K562 (cell line): ENCODE data around the gene KRT8. TPM values are rescaled to one million over a fixed set of nuclear protein-coding genes. Genes with fewer than 3 reads are reported as not detected.

Experiments used
- ATAC-seq: fragments of 200-7000 bp; cut with Tn5 transposase; 3 replicates; pipeline ENCODE4 v1.9.1; 2020; ENCODE audit warnings: moderate library complexity
- BruUV-seq: library from RNA; stranded (reverse); fragments of 400-500 nt; replicated peaks from 2 replicates; lab custom pipeline; 2021; lab: Mats Ljungman, UMichigan
- CTCF ChIA-PET: fragments of 300-600 bp; formaldehyde crosslinking; extraction: SDS; loops from one replicate; lab custom pipeline; 2021; ENCODE audit warnings: low intra/inter-chr PET ratio; lab: Yijun Ruan, JAX
- POLR2A ChIA-PET: fragments of 300-600, 350-650 bp; sonication (Branson Sonifier 250); formaldehyde crosslinking; extraction: SDS; loops from one replicate; lab custom pipeline; 2021; ENCODE audit warnings: antibody characterized with exemption, inconsistent platforms; lab: Yijun Ruan, JAX
- DNase-seq, 4 experiments: peaks; one replicate each; pipeline versions ENCODE4 v3.0.0 to v3.0.0-alpha.2; 2011 to 2018; ENCODE audit warnings: low spot score in 3 of 4, mixed read lengths in 3 of 4; ENCODE audit errors: extremely low read depth in 1 of 4
- FAIRE-seq: peaks from 2 replicates; lab custom pipeline; 2011; peaks lifted over from hg19 to GRCh38; lab: Jason Lieb, UNC
- H2AFZ ChIP-seq: 2 replicates; pipeline ENCODE4 v1.6.0; 2011; ENCODE audit warnings: low read depth, low read length, control low read depth, inconsistent platforms
- H3K27ac ChIP-seq: fragments of 200-600 bp; 3 replicates; pipeline ENCODE4 v1.8.0; 2011; ENCODE audit warnings: low read depth, mild to moderate bottlenecking, control low read depth, inconsistent platforms, low read length, moderate library complexity, mixed read lengths; ENCODE audit errors: extremely low read depth
- H3K27me3 ChIP-seq, 2 experiments: fragments of 300-600 bp in 1 of 2; 2 replicates in 1 of 2; 3 replicates in 1 of 2; pipeline versions ENCODE4 v1.6.0 to v1.8.0; 2011; ENCODE audit warnings: inconsistent platforms in 2 of 2, low read length in 2 of 2, mild to moderate bottlenecking in 1 of 2, mixed read lengths in 1 of 2, moderate library complexity in 1 of 2; ENCODE audit not compliant: control insufficient read depth in 2 of 2, insufficient read depth in 2 of 2
- H3K36me3 ChIP-seq: fragments of 300-600 bp; 3 replicates; pipeline ENCODE4 v1.8.0; 2011; ENCODE audit warnings: mild to moderate bottlenecking, low read length, inconsistent platforms; ENCODE audit not compliant: control insufficient read depth, insufficient read depth
- H3K4me1 ChIP-seq, 2 experiments: fragments of 200-600 bp in 1 of 2; replicated peaks in 1 of 2; 2 replicates in 1 of 2; 3 replicates in 1 of 2; pipeline versions ENCODE4 v1.5.1 to v1.8.0; 2011; ENCODE audit warnings: inconsistent platforms in 2 of 2, low read length in 2 of 2, mild to moderate bottlenecking in 1 of 2, mixed read lengths in 1 of 2, moderate library complexity in 1 of 2; ENCODE audit not compliant: control insufficient read depth in 2 of 2, insufficient read depth in 2 of 2
- H3K4me2 ChIP-seq: 2 replicates; pipeline ENCODE4 v1.6.1; 2011; ENCODE audit warnings: low read length, control low read depth, inconsistent platforms, mixed read lengths; ENCODE audit not compliant: insufficient read depth
- H3K4me3 ChIP-seq: fragments of 200-600 bp; sonication (generic), shearing (Covaris generic); 2 replicates; pipeline ENCODE4 v1.5.1; 2016; ENCODE audit warnings: control low read depth, inconsistent platforms
- H3K79me2 ChIP-seq: fragments of 200-600 bp; 3 replicates; pipeline ENCODE4 v1.8.0; 2011; ENCODE audit warnings: low read length, inconsistent platforms; ENCODE audit not compliant: control insufficient read depth, insufficient read depth
- H3K9ac ChIP-seq, 2 experiments: 2 replicates each; pipeline versions ENCODE4 v1.6.0 to v1.6.1; 2011; ENCODE audit warnings: low read depth in 2 of 2, low read length in 2 of 2, control low read depth in 1 of 2, inconsistent platforms in 1 of 2, mild to moderate bottlenecking in 1 of 2, mixed read lengths in 1 of 2; ENCODE audit not compliant: insufficient read depth in 1 of 2
- H3K9me1 ChIP-seq: one replicate; pipeline ENCODE4 v1.6.0; 2011; ENCODE audit warnings: inconsistent platforms, mild to moderate bottlenecking, low read length, moderate library complexity; ENCODE audit not compliant: control insufficient read depth, insufficient read depth
- H3K9me3 ChIP-seq: replicated peaks from 2 replicates; pipeline ENCODE4 v1.5.1; 2011; ENCODE audit warnings: low read depth, low read length, inconsistent platforms; ENCODE audit not compliant: control insufficient read depth, insufficient read depth
- H4K20me1 ChIP-seq: replicated peaks from 2 replicates; pipeline ENCODE4 v1.6.1; 2011; ENCODE audit warnings: low read length, inconsistent platforms, mixed read lengths; ENCODE audit not compliant: control insufficient read depth, insufficient read depth
- HDAC2 ChIP-seq: fragments of 450-650 bp; IDR thresholded peaks from 2 replicates; pipeline ENCODE4 v1.6.1; 2016; ENCODE audit warnings: mild to moderate bottlenecking
- KLF1 ChIP-seq: fragments of 450-650 bp; IDR thresholded peaks from 2 replicates; pipeline ENCODE4 v1.6.1; 2016; ENCODE audit warnings: missing genetic modification characterization, missing compliant biosample characterization
- NBN ChIP-seq: fragments of 450-650 bp; IDR thresholded peaks from 2 replicates; pipeline ENCODE4 v1.6.1; 2016; ENCODE audit warnings: low read depth, mild to moderate bottlenecking
- NFXL1 ChIP-seq: fragments of 450-650 bp; formaldehyde crosslinking; IDR thresholded peaks from 2 replicates; pipeline ENCODE4 v1.4.0; 2021; ENCODE audit warnings: mild to moderate bottlenecking
- REST ChIP-seq, 2 experiments: fragments of 450-650 bp; formaldehyde crosslinking in 1 of 2; IDR thresholded peaks; 2 replicates each; pipeline versions ENCODE4 v1.4.0 to v1.6.1; 2014 to 2020; ENCODE audit warnings: mild to moderate bottlenecking in 2 of 2, borderline replicate concordance in 1 of 2, low read depth in 1 of 2
- SMC3 ChIP-seq: conservative IDR thresholded peaks from 2 replicates; pipeline ENCODE4 v1.6.1; 2011; ENCODE audit warnings: low read depth, low read length, improper control_type of control experiment; ENCODE audit not compliant: insufficient read depth
- TAF1 ChIP-seq: IDR thresholded peaks from 2 replicates; pipeline ENCODE4 v1.6.1; 2011; ENCODE audit warnings: mild to moderate bottlenecking, low read length, moderate library complexity; ENCODE audit not compliant: insufficient read depth, control insufficient read depth, severe bottlenecking; ENCODE audit errors: extremely low read depth
- ZNF274 ChIP-seq: IDR thresholded peaks from 2 replicates; pipeline ENCODE4 v1.6.1; 2011; ENCODE audit warnings: low read depth, mild to moderate bottlenecking, low read length, moderate library complexity, borderline replicate concordance
- ZNF740 ChIP-seq, 3 experiments: fragments of 200-800 bp in 1 of 3; sonication (Bioruptor generic) in 1 of 3; sonication (generic) in 1 of 3; formaldehyde crosslinking in 1 of 3; IDR thresholded peaks; 2 replicates each; pipeline versions ENCODE4 v1.6.1 to v1.8.0; 2016 to 2022; ENCODE audit warnings: mild to moderate bottlenecking in 2 of 3, missing compliant biosample characterization in 2 of 3, missing genetic modification characterization in 2 of 3, missing genetic modification reagents in 1 of 3
- ZNF766 ChIP-seq: fragments of 200-800 bp; sonication (Bioruptor generic); conservative IDR thresholded peaks from 2 replicates; pipeline ENCODE4 v1.6.1; 2016; ENCODE audit warnings: missing genetic modification characterization, missing compliant biosample characterization
- WGBS: fragments of 100-300 bp; shearing (Covaris generic); methylation state at CpG from one replicate; pipeline ENCODE4 v1.1.6; 2016; ENCODE audit warnings: low coverage, mixed read lengths; ENCODE audit not compliant: insufficient coverage; ENCODE audit errors: missing lambda C conversion rate; 5-methylcytosine and 5-hydroxymethylcytosine counted together
- in situ Hi-C: fragments of 300-500 bp; cut with MboI; formaldehyde crosslinking; loops from 4 replicates; pipeline ENCODE4 v1.15.0; 2018; ENCODE audit warnings: inconsistent platforms, mixed read lengths
- intact Hi-C: fragments of 100-400 bp; cut with micrococcal nuclease; formaldehyde crosslinking; loops from 2 replicates; pipeline ENCODE4 v1.14.2; 2022
- polyA plus RNA-seq, 8 experiments: library from polyadenylated mRNA; depleted of rRNA in 4 of 8; stranded (reverse) in 5 of 8; unstranded in 3 of 8; fragments of >200 nt; fragmentation: Nextera tagmentation in 2 of 8; fragmentation: Illumina TruSeq in 1 of 8; extraction: Ambion mirVana in 2 of 8; extraction: Trizol in 1 of 8; gene quantifications; 2 replicates each; pipeline versions ENCODE4 v1.2.1 to v1.2.3, GENCODE V29; 2011 to 2014; ENCODE audit warnings: inconsistent platforms in 1 of 8, missing spikeins in 1 of 8
- total RNA-seq, 7 experiments: library from RNA; depleted of rRNA in 6 of 7; stranded (reverse); fragments of >200 nt in 6 of 7; fragmentation: Illumina TruSeq in 2 of 7; extraction: Trizol in 2 of 7; gene quantifications; 2 replicates each; pipeline versions ENCODE4 v1.2.1 to v1.2.3, GENCODE V29; 2011 to 2021; ENCODE audit warnings: low replicate concordance in 1 of 7

Gene KRT8
- total and polyA plus RNA-seq, 9 of the 15 experiments (the other 6 are each of a cell fraction or from before 2014, with no cell fraction given), result 41.5 to 661 (median 260) TPM

GRCh38 chr12:52865090-52865944, 39.6 kb downstream of the KRT8 start:
- no peak overlapping the region; the same call in 1 of the 2 replicates for H3K4me2 ChIP-seq
- intact Hi-C loops (no loop called here), in situ Hi-C loops (loop anchor here (5.0 kb wide), 1 partner anchor 283 kb away; no protein-coding TSS in a partner anchor)
- ATAC-seq (peak; percentile 86), FAIRE-seq (peak; percentile 83), DNase-seq (peak; percentile 72 to 75 (median 74))
- POLR2A ChIA-PET, result interaction anchor here (0.6 to 1.2 kb wide), 5 partner anchors 9 to 488 kb away, joined by 3 to 5 read pairs (median 3); no protein-coding TSS in a partner anchor
- peak overlapping the region in 1 of 2 experiments; percentile 30; a peak in 1 of 4 replicates for H3K9ac ChIP-seq
- H3K4me3 ChIP-seq, result no peak overlapping the region
- BruUV-seq, result no TSS peak
- H2AFZ ChIP-seq, result no peak overlapping the region
- no peaks in the 10 kb centered on the region for H3K79me2 ChIP-seq
- H4K20me1 ChIP-seq, result no peaks in the 10 kb centered on the region; the same call in 1 of the 2 replicates
- CTCF ChIA-PET, result interaction anchor here (1.0 to 1.3 kb wide), 3 partner anchors 280 to 709 kb away, joined by 3 to 6 read pairs (median 3); no protein-coding TSS in a partner anchor
- H3K4me1 ChIP-seq, result peaks cover 0 to 1% of the 10 kb centered on the region in 2 experiments; a peak in 2 of 5 replicates
- H3K9me3 ChIP-seq, result no peaks in the 10 kb centered on the region
- H3K27me3 ChIP-seq, result peaks cover 2 to 14% of the 10 kb centered on the region in 2 experiments; a peak in 2 of 5 replicates
- WGBS, result 33% methylated on average over 10 of the region's 10 CpGs
- H3K9me1 ChIP-seq, result no peaks in the 10 kb centered on the region
- H3K36me3 ChIP-seq, result no peaks in the 10 kb centered on the region
- H3K27ac ChIP-seq, result no peak overlapping the region
- TF ChIP-seq NBN (no peak), ZNF740 (CRISPR knock-in tag; IDR thresholded peaks at IDR 0.05) (no peak), ZNF740 (tag; IDR thresholded peaks at IDR 0.05) (no peak), SMC3 (peak; percentile 72), REST (IDR thresholded peaks at IDR 0.05; ENCODE audit: borderline replicate concordance) (peak; percentile 78), REST (CRISPR knock-in tag; IDR thresholded peaks at IDR 0.05; ENCODE audit: low read depth) (no peak), NFXL1 (CRISPR knock-in tag) (no peak), ZNF766 (no peak), KLF1 (tag) (no peak), TAF1 (no peak), ZNF274 (no peak), HDAC2 (no peak)
